Measurements from ENCODE around the gene FIGLA.

The FIGLA gene

DNA sequence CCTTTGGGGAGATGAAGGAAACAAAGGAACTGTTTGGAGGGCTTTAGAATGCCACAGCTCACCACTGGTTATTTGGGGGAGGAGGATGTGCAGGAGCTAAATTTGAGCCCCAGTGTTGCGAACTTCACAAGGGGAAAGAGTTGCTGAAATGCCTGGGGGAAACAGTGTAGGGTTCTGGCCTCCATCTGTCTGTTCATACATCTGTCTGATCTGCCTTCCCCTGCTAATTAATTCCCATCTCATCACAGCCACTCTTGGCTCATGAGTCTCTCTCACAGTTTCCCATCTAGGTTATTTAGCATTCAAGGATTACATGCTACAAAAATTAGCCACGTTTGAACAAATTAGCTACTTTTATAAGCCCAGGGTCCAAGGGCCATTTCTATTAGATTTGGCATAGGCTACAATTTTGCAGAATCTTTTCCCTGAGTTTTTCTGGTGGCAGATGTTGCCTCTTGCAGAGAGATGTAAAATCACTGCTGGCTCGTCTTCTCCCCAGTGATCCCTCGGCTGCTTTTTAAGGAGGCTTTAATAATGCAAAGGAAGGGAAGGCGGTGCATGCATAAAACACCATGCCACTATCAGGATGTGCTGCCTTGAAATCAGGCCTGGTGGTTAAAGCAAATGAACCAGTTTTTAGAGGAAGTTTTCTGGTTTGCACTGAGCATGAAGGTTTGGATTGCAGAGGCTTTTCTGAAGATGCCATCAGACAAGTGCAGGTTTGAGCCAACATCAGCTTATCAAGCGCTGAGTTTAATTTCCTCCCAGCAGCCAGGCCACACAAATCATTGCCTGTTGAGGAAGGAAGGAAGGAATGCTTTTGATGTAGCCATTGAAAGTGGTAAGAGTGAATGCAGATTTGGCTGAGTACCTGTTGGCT lies 57.4 kb downstream of the FIGLA start:
- H3K36me3 ChIP-seq = no peaks in the 10 kb centered on the region
- H3K27ac ChIP-seq = no peak overlapping the region
- TF ChIP-seq, protein P1, sequence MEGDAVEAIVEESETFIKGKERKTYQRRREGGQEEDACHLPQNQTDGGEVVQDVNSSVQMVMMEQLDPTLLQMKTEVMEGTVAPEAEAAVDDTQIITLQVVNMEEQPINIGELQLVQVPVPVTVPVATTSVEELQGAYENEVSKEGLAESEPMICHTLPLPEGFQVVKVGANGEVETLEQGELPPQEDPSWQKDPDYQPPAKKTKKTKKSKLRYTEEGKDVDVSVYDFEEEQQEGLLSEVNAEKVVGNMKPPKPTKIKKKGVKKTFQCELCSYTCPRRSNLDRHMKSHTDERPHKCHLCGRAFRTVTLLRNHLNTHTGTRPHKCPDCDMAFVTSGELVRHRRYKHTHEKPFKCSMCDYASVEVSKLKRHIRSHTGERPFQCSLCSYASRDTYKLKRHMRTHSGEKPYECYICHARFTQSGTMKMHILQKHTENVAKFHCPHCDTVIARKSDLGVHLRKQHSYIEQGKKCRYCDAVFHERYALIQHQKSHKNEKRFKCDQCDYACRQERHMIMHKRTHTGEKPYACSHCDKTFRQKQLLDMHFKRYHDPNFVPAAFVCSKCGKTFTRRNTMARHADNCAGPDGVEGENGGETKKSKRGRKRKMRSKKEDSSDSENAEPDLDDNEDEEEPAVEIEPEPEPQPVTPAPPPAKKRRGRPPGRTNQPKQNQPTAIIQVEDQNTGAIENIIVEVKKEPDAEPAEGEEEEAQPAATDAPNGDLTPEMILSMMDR (IDR thresholded peaks at IDR 0.05) = no peak
- peaks cover 49% of the 10 kb centered on the region for H3K27me3 ChIP-seq
- no peaks in the 10 kb centered on the region for H3K4me1 ChIP-seq (ENCODE audit: control insufficient read depth in 1 of 2, insufficient read depth in 1 of 2, low read depth in 1 of 2, low read length in 1 of 2)
- no peaks in the 10 kb centered on the region for H3K9me3 ChIP-seq
- no peak overlapping the region for H3K4me3 ChIP-seq (ENCODE audit: low read depth in 1 of 2, low read length in 1 of 2)

DNA sequence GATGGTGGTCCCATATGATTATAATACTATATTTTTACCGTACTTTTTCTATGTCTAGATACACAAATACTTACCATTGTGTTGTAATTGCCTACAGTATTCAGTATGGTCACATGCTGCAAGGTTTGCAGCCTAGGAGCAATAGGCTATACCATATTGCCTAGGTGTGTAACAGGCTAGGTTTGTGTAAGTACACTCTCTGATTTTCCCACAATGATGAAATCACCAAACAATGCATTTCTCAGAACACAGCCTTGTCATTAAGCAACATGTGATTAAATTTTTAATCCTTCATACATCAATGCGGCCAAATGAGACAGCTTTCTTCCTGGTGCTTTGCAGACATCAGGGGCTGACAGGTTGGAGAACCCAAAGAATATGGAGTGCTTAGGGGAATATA lies 59.7 kb downstream of the FIGLA start:
- H3K9me3 ChIP-seq = no peaks in the 10 kb centered on the region
- peaks cover 35% of the 10 kb centered on the region for H3K27me3 ChIP-seq
- TF ChIP-seq, protein P1 (IDR thresholded peaks at IDR 0.05) = no peak
- H3K4me1 ChIP-seq (ENCODE audit: control insufficient read depth in 1 of 2, insufficient read depth in 1 of 2, low read depth in 1 of 2, low read length in 1 of 2) = no peaks in the 10 kb centered on the region
- no peaks in the 10 kb centered on the region for H3K36me3 ChIP-seq
- no peak overlapping the region for H3K27ac ChIP-seq
- H3K4me3 ChIP-seq (ENCODE audit: low read depth in 1 of 2, low read length in 1 of 2) = no peak overlapping the region

DNA sequence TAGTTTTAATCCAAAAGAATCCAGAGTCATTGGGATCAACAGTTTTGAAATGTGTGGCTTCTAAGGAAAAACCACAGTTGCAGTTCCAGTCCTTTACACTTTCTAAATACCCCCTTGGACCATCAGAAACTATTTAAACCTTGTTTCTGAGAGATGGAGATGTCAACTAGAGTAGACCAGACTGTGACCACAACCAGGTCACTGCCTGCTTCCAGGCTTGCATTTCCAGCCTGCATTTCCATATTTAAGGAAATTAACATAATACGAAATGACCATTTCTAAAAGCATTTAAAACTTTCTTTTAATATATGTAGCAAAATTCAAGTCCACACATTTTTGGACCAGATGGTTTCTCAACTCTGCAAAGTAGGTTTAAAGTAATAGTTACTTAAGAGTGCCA lies 60.8 kb downstream of the FIGLA start:
- no peak overlapping the region for H3K27ac ChIP-seq
- H3K4me3 ChIP-seq (ENCODE audit: low read depth in 1 of 2, low read length in 1 of 2) = no peak overlapping the region
- H3K36me3 ChIP-seq = no peaks in the 10 kb centered on the region
- H3K9me3 ChIP-seq = no peaks in the 10 kb centered on the region
- H3K27me3 ChIP-seq = peaks cover 26% of the 10 kb centered on the region
- no peaks in the 10 kb centered on the region for H3K4me1 ChIP-seq (ENCODE audit: control insufficient read depth in 1 of 2, insufficient read depth in 1 of 2, low read depth in 1 of 2, low read length in 1 of 2)
- TF ChIP-seq, protein P1 (IDR thresholded peaks at IDR 0.05) = no peak

DNA sequence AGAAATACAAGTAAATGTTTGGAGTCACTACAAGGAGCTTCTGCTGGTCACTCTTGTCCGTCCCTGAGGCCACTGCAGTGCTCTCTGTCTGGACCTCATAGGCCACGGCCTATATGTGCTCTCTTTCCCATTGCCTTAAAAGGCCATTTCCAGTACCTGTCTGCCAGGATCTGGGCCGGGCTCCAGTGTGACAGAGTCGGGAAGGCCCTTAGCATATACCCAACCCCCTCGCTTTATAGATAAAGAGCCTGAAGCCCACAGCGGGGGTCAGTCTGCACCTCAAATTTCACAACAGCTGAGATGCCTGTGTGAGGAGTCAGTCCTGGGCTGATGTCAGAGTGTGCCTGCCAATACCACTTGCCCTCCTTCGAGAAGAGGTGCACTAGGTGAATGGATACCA lies 62.3 kb downstream of the FIGLA start:
- peaks cover 11% of the 10 kb centered on the region for H3K27me3 ChIP-seq
- H3K4me3 ChIP-seq (ENCODE audit: low read depth in 1 of 2, low read length in 1 of 2) = no peak overlapping the region
- TF ChIP-seq, protein P1 (IDR thresholded peaks at IDR 0.05) = no peak

More for the DNA sequence above, 62.3 kb downstream of the FIGLA start:
- Histone ChIP-seq H3K9me3 (no peaks in the 10 kb centered on the region), H3K27ac (no peak overlapping the region), H3K4me1 (ENCODE audit: control insufficient read depth in 1 of 2, insufficient read depth in 1 of 2, low read depth in 1 of 2, low read length in 1 of 2) (no peaks in the 10 kb centered on the region), H3K36me3 (no peaks in the 10 kb centered on the region)

Measured in neutrophil (primary cell).